Measurements from ENCODE around the gene COPS6.

GRCh38 chr7:100049441-100050291 is 39.1 kb upstream of the COPS6 start, which contains the start of gene ZSCAN21:
- no peak for TF ChIP-seq EZH2 (IDR thresholded peaks at IDR 0.05; ENCODE audit: borderline replicate concordance, low read length)
- TF ChIP-seq, protein P1, sequence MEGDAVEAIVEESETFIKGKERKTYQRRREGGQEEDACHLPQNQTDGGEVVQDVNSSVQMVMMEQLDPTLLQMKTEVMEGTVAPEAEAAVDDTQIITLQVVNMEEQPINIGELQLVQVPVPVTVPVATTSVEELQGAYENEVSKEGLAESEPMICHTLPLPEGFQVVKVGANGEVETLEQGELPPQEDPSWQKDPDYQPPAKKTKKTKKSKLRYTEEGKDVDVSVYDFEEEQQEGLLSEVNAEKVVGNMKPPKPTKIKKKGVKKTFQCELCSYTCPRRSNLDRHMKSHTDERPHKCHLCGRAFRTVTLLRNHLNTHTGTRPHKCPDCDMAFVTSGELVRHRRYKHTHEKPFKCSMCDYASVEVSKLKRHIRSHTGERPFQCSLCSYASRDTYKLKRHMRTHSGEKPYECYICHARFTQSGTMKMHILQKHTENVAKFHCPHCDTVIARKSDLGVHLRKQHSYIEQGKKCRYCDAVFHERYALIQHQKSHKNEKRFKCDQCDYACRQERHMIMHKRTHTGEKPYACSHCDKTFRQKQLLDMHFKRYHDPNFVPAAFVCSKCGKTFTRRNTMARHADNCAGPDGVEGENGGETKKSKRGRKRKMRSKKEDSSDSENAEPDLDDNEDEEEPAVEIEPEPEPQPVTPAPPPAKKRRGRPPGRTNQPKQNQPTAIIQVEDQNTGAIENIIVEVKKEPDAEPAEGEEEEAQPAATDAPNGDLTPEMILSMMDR (IDR thresholded peaks at IDR 0.05; ENCODE audit: low read length): peak; percentile 48

All from OCI-LY1 (cell line).